Measurements from ENCODE around the gene NPAS3. TPM values are rescaled to one million over a fixed set of nuclear protein-coding genes. Genes with fewer than 3 reads are reported as not detected.

NPAS3 gene
- total RNA-seq, 1 experiment from 2014 or later, result not detected

GRCh38 chr14:33352821-33353220 is 414.1 kb downstream of the NPAS3 start:
- ATAC-seq (no peak), DNase-seq (ENCODE audit: low read depth, low spot score) (no peak)
- Histone ChIP-seq H3K9me3 (ENCODE audit: control insufficient read depth in 1 of 2, insufficient read depth in 1 of 2, low read depth in 1 of 2, low read length in 2 of 2) (no peaks in the 10 kb centered on the region; a peak in 1 of 4 replicates), H3K9me2 (ENCODE audit: insufficient read depth) (no peaks in the 10 kb centered on the region), H3K4me2 (ENCODE audit: low read length) (no peak overlapping the region), H3K4me3 (replicated peaks in 1 of 2; ENCODE audit: low read depth in 1 of 2, low read length in 2 of 2) (no peak overlapping the region), H3K9ac (ENCODE audit: low read length) (no peak overlapping the region), H3K36me3 (ENCODE audit: control insufficient read depth in 1 of 2, insufficient read depth in 2 of 2, low read length in 2 of 2) (no peaks in the 10 kb centered on the region), H4K20me1 (ENCODE audit: insufficient read depth) (no peaks in the 10 kb centered on the region), H3K79me2 (ENCODE audit: insufficient read depth, low read length) (no peaks in the 10 kb centered on the region), H3K4me1 (ENCODE audit: control insufficient read depth in 1 of 2, insufficient read depth in 2 of 2, low read length in 2 of 2) (no peaks in the 10 kb centered on the region), H3K27ac (ENCODE audit: low read depth, low read length) (no peak overlapping the region), H3K27me3 (ENCODE audit: insufficient read depth, low read length) (0 out of 2 replicates have a peak, but pooled peaks cover 8% of the 10 kb centered on the region), H2AFZ (ENCODE audit: low read depth, low read length, poor library complexity, severe bottlenecking) (no peak overlapping the region)
- intact Hi-C loops (cut with micrococcal nuclease), result no loop called here
- no peak for TF ChIP-seq SIN3A (IDR thresholded peaks at IDR 0.05; ENCODE audit: low read depth)
- no peak for TF ChIP-seq ZNF274 (IDR thresholded peaks at IDR 0.05; ENCODE audit: low read depth, low read length)
- no peak for TF ChIP-seq REST (IDR thresholded peaks at IDR 0.05; ENCODE audit: low read depth)
- TF ChIP-seq ZBTB33 (IDR thresholded peaks at IDR 0.05; ENCODE audit: extremely low read depth, insufficient replicate concordance, low read length), result no peak
- TF ChIP-seq MAX (IDR thresholded peaks at IDR 0.05), result no peak
- no peak for TF ChIP-seq CTCF (IDR thresholded peaks at IDR 0.05 in 2 of 3, conservative IDR thresholded peaks at IDR 0.05 in 1 of 3; ENCODE audit: borderline replicate concordance in 1 of 3, insufficient read depth in 1 of 3, low read depth in 2 of 3, low read length in 2 of 3)
- no peak for TF ChIP-seq ELF1 (IDR thresholded peaks at IDR 0.05; ENCODE audit: borderline replicate concordance, low read depth)
- TF ChIP-seq POLR2A (IDR thresholded peaks at IDR 0.05; ENCODE audit: borderline replicate concordance, extremely low read depth, insufficient read depth, insufficient read length), result no peak
- TF ChIP-seq CBX3 (IDR thresholded peaks at IDR 0.05; ENCODE audit: low read depth), result no peak
- TF ChIP-seq EZH2phosphoT487 (IDR thresholded peaks at IDR 0.05; ENCODE audit: borderline replicate concordance), result no peak
- no peak for TF ChIP-seq RAD21 (IDR thresholded peaks at IDR 0.05; ENCODE audit: low read depth)
- no peak for TF ChIP-seq JUND (IDR thresholded peaks at IDR 0.05)
- BruUV-seq (replicated peaks), result no TSS peak
- ChIA-PET CTCF (no interaction called here), RAD21 (ENCODE audit: low non-redundant PET in 1 of 2, low total read pairs in 2 of 2, uncharacterized antibody in 2 of 2, unreplicated experiment in 2 of 2) (no interaction called here), POLR2A (no interaction called here)
